HAP-1 (cell line): Measurements from ENCODE around the gene ASCC3.

Source experiments
- DNase-seq, 2 experiments: peaks; one replicate each; pipeline ENCODE4 v3.0.0-alpha.2; 2016 to 2020; ENCODE audit warnings: low spot score in 2 of 2
- H3K27me3 ChIP-seq: fragments of 250-450 bp; sonication (Bioruptor Pico); 2 replicates; pipeline ENCODE4 v1.5.1; 2020; ENCODE audit warnings: low read depth, mild to moderate bottlenecking, moderate library complexity
- H3K36me3 ChIP-seq: fragments of 250-450 bp; sonication (Bioruptor Pico); replicated peaks from 2 replicates; pipeline ENCODE4 v1.5.1; 2020; ENCODE audit warnings: mild to moderate bottlenecking
- H3K4me1 ChIP-seq: fragments of 250-450 bp; sonication (Bioruptor Pico); 2 replicates; pipeline ENCODE4 v1.5.1; 2020; ENCODE audit warnings: mild to moderate bottlenecking
- H3K4me3 ChIP-seq: fragments of 250-450 bp; sonication (Bioruptor Pico); 2 replicates; pipeline ENCODE4 v1.5.1; 2020; ENCODE audit warnings: mild to moderate bottlenecking, moderate library complexity
- H3K9me3 ChIP-seq: fragments of 250-450 bp; sonication (Bioruptor Pico); 2 replicates; pipeline ENCODE4 v1.5.1; 2020; ENCODE audit warnings: mild to moderate bottlenecking, moderate library complexity
- in situ Hi-C: fragments of 300-500 bp; cut with MboI; formaldehyde crosslinking; loops from 3 replicates; pipeline ENCODE4 v1.14.3; 2020; ENCODE audit warnings: low sequenced_read_pairs, inconsistent platforms, mixed read lengths

Gene ASCC3

GRCh38 chr6:100517633-100518032, 363.5 kb downstream of the ASCC3 start:
- DNase-seq, result no peak
- no peaks in the 10 kb centered on the region for H3K9me3 ChIP-seq
- in situ Hi-C loops, result no loop called here
- no peaks in the 10 kb centered on the region for H3K27me3 ChIP-seq
- H3K4me1 ChIP-seq, result peaks cover 14% of the 10 kb centered on the region
- no peaks in the 10 kb centered on the region for H3K36me3 ChIP-seq
- no peak overlapping the region for H3K4me3 ChIP-seq

GRCh38 chr6:100517106-100517505, 364.0 kb downstream of the ASCC3 start:
- Histone ChIP-seq H3K4me3 (no peak overlapping the region), H3K9me3 (no peaks in the 10 kb centered on the region), H3K4me1 (peaks cover 14% of the 10 kb centered on the region), H3K36me3 (no peaks in the 10 kb centered on the region), H3K27me3 (no peaks in the 10 kb centered on the region)
- in situ Hi-C loops, result no loop called here
- DNase-seq, result no peak

- DNase-seq, result no peak
- Histone ChIP-seq H3K27me3 (no peaks in the 10 kb centered on the region), H3K36me3 (no peaks in the 10 kb centered on the region; the same call in 1 of the 2 replicates), H3K9me3 (no peaks in the 10 kb centered on the region), H3K4me1 (peaks cover 14% of the 10 kb centered on the region), H3K4me3 (no peak overlapping the region)
- in situ Hi-C loops, result no loop called here
Observed at GRCh38 chr6:100514660-100515059, 366.5 kb downstream of the ASCC3 start.

GRCh38 chr6:100512203-100512862, 368.8 kb downstream of the ASCC3 start:
- no peaks in the 10 kb centered on the region for H3K27me3 ChIP-seq
- in situ Hi-C loops, result no loop called here
- H3K4me1 ChIP-seq, result peaks cover 14% of the 10 kb centered on the region
- DNase-seq, result peak in 1 of 2 experiments; percentile 16
- H3K36me3 ChIP-seq, result no peaks in the 10 kb centered on the region; the same call in 1 of the 2 replicates
- no peaks in the 10 kb centered on the region for H3K9me3 ChIP-seq
- H3K4me3 ChIP-seq, result no peak overlapping the region

- in situ Hi-C loops, result no loop called here
- Histone ChIP-seq H3K9me3 (no peaks in the 10 kb centered on the region), H3K4me3 (no peak overlapping the region), H3K27me3 (no peaks in the 10 kb centered on the region), H3K36me3 (no peaks in the 10 kb centered on the region; the same call in 1 of the 2 replicates), H3K4me1 (no peaks in the 10 kb centered on the region)
- DNase-seq, result no peak
Observed at GRCh38 chr6:100509101-100509500, 372.0 kb downstream of the ASCC3 start.

GRCh38 chr6:100506651-100507050, 374.5 kb downstream of the ASCC3 start:
- H3K36me3 ChIP-seq, result no peaks in the 10 kb centered on the region; the same call in 1 of the 2 replicates
- no peaks in the 10 kb centered on the region for H3K4me1 ChIP-seq
- no peaks in the 10 kb centered on the region for H3K27me3 ChIP-seq
- DNase-seq, result no peak
- no peaks in the 10 kb centered on the region for H3K9me3 ChIP-seq
- H3K4me3 ChIP-seq, result no peak overlapping the region
- in situ Hi-C loops, result no loop called here

GRCh38 chr6:100504786-100505737, 376.1 kb downstream of the ASCC3 start:
- Histone ChIP-seq H3K4me3 (no peak overlapping the region), H3K27me3 (no peaks in the 10 kb centered on the region), H3K9me3 (no peaks in the 10 kb centered on the region), H3K4me1 (no peaks in the 10 kb centered on the region), H3K36me3 (no peaks in the 10 kb centered on the region)
- in situ Hi-C loops, result no loop called here
- DNase-seq, result no peak

- H3K4me3 ChIP-seq, result no peak overlapping the region
- H3K9me3 ChIP-seq, result no peaks in the 10 kb centered on the region
- no peaks in the 10 kb centered on the region for H3K27me3 ChIP-seq
- in situ Hi-C loops, result no loop called here
- H3K4me1 ChIP-seq, result no peaks in the 10 kb centered on the region
- no peak for DNase-seq
- no peaks in the 10 kb centered on the region for H3K36me3 ChIP-seq
Observed at GRCh38 chr6:100503043-100503705, 378.0 kb downstream of the ASCC3 start.

GRCh38 chr6:100493206-100493888, 387.8 kb downstream of the ASCC3 start:
- Histone ChIP-seq H3K4me1 (no peaks in the 10 kb centered on the region), H3K27me3 (no peaks in the 10 kb centered on the region), H3K36me3 (no peaks in the 10 kb centered on the region), H3K4me3 (no peak overlapping the region), H3K9me3 (no peaks in the 10 kb centered on the region)
- DNase-seq, result no peak
- in situ Hi-C loops, result loop anchor here (25.0 kb wide), 1 partner anchor 169 kb away; no protein-coding TSS in a partner anchor

- no peaks in the 10 kb centered on the region for H3K36me3 ChIP-seq
- DNase-seq, result no peak
- no peak overlapping the region for H3K4me3 ChIP-seq
- H3K4me1 ChIP-seq, result no peaks in the 10 kb centered on the region
- H3K9me3 ChIP-seq, result no peaks in the 10 kb centered on the region
- in situ Hi-C loops, result loop anchor here (25.0 kb wide), 1 partner anchor 170 kb away; no protein-coding TSS in a partner anchor
- no peaks in the 10 kb centered on the region for H3K27me3 ChIP-seq
Observed at GRCh38 chr6:100491952-100492670, 389.0 kb downstream of the ASCC3 start.

GRCh38 chr6:100490065-100490464, 391.1 kb downstream of the ASCC3 start:
- no peaks in the 10 kb centered on the region for H3K36me3 ChIP-seq
- no peak overlapping the region for H3K4me3 ChIP-seq
- H3K4me1 ChIP-seq, result no peaks in the 10 kb centered on the region
- no peaks in the 10 kb centered on the region for H3K9me3 ChIP-seq
- H3K27me3 ChIP-seq, result no peaks in the 10 kb centered on the region
- in situ Hi-C loops, result loop anchor here (25.0 kb wide), 1 partner anchor 172 kb away; no protein-coding TSS in a partner anchor
- DNase-seq, result no peak

GRCh38 chr6:100488244-100488643, 392.9 kb downstream of the ASCC3 start:
- no peaks in the 10 kb centered on the region for H3K36me3 ChIP-seq
- no peaks in the 10 kb centered on the region for H3K4me1 ChIP-seq
- no peak overlapping the region for H3K4me3 ChIP-seq
- H3K9me3 ChIP-seq, result no peaks in the 10 kb centered on the region
- in situ Hi-C loops, result loop anchor here (10.0 to 25.0 kb wide), 2 partner anchors 174 to 623 kb away; no protein-coding TSS in a partner anchor
- DNase-seq, result no peak
- H3K27me3 ChIP-seq, result no peaks in the 10 kb centered on the region
